SIG-M5 treated with dmso at 0.1 percent for 504 hours (cell line): ENCODE measurements around the gene RHBDL3.
"Not testable (repeated sequence)": the region's sequence is repeated elsewhere in the genome, so short reads cannot be mapped to it uniquely, and the experiment has no call there.

Experiments
- DNase-seq: peaks from one replicate; lab custom pipeline; 2025; ENCODE audit not compliant: unreplicated experiment; lab: John Stamatoyannopoulos, UW

RHBDL3 gene

GRCh38 chr17:32265192-32265923 is at the start of gene RHBDL3:
Gene RHBDL3 (plus strand): TSS chr17:32265832. CDS start chr17:32266190, 358 bp downstream.
- DNase-seq, result no peak

GRCh38 chr17:32222621-32223020 is 43.0 kb upstream of the RHBDL3 start:
- DNase-seq, result no peak

- no peak for DNase-seq
Measured at GRCh38 chr17:32223703-32224102, 41.9 kb upstream of the RHBDL3 start.

GRCh38 chr17:32226886-32227285 is 38.7 kb upstream of the RHBDL3 start:
- no peak for DNase-seq

GRCh38 chr17:32227910-32228309 is 37.7 kb upstream of the RHBDL3 start:
- DNase-seq, result no peak

GRCh38 chr17:32235588-32235987 is 30.0 kb upstream of the RHBDL3 start:
- no peak for DNase-seq

- no peak for DNase-seq
Measured at GRCh38 chr17:32239456-32239855, 26.2 kb upstream of the RHBDL3 start.

GRCh38 chr17:32240750-32241149 is 24.9 kb upstream of the RHBDL3 start:
- DNase-seq, result no peak

GRCh38 chr17:32241640-32242039 is 24.0 kb upstream of the RHBDL3 start:
- DNase-seq, result no peak

- no peak for DNase-seq
Measured at GRCh38 chr17:32249475-32249874, 16.2 kb upstream of the RHBDL3 start.

GRCh38 chr17:32253117-32253611 is 12.5 kb upstream of the RHBDL3 start:
- DNase-seq, result peak; percentile 64

GRCh38 chr17:32256012-32256700 is 9.5 kb upstream of the RHBDL3 start:
- no peak for DNase-seq

GRCh38 chr17:32256701-32257019 is 9.0 kb upstream of the RHBDL3 start:
- no peak for DNase-seq

GRCh38 chr17:32258383-32259140 is 7.1 kb upstream of the RHBDL3 start:
- DNase-seq, result no peak

- no peak for DNase-seq
Measured at GRCh38 chr17:32259586-32259985, 6.0 kb upstream of the RHBDL3 start.

GRCh38 chr17:32261417-32261736 is 4.3 kb upstream of the RHBDL3 start:
- no peak for DNase-seq

GRCh38 chr17:32261936-32262510 is 3.6 kb upstream of the RHBDL3 start:
- no peak for DNase-seq

GRCh38 chr17:32263515-32263914 is 2.1 kb upstream of the RHBDL3 start:
- DNase-seq, result not testable (repeated sequence)

- no peak for DNase-seq
Measured at GRCh38 chr17:32264140-32264799, 1.4 kb upstream of the RHBDL3 start.

GRCh38 chr17:32264823-32265191 is 825 bp upstream of the RHBDL3 start:
- DNase-seq, result no peak

- DNase-seq, result no peak
Measured at GRCh38 chr17:32266051-32266388, 388 bp downstream of the RHBDL3 start.
